HL-60 (cell line): Measurements from ENCODE around the gene KCTD5.

Experiments
- DNase-seq, 2 experiments: peaks; one replicate each; pipeline ENCODE4 v3.0.0-alpha.2; 2010 to 2020; ENCODE audit warnings: low read depth in 1 of 2, low spot score in 1 of 2
- H3K27ac ChIP-seq: fragments of 250-450 bp; sonication (Bioruptor Pico); replicated peaks from 2 replicates; pipeline ENCODE4 v1.5.1; 2020; ENCODE audit warnings: mild to moderate bottlenecking, moderate library complexity
- H3K27me3 ChIP-seq: fragments of 250-450 bp; sonication (Bioruptor Pico); 2 replicates; pipeline ENCODE4 v1.5.1; 2021; ENCODE audit warnings: mild to moderate bottlenecking, moderate library complexity; ENCODE audit not compliant: insufficient read depth, poor library complexity, severe bottlenecking
- H3K4me3 ChIP-seq: replicated peaks from 2 replicates; pipeline ENCODE4 v1.5.1; 2011; ENCODE audit warnings: mild to moderate bottlenecking, control low read depth, low read length; ENCODE audit not compliant: insufficient read depth
- CTCF ChIP-seq: IDR thresholded peaks from one replicate; pipeline ENCODE4 v1.5.1; 2011; ENCODE audit warnings: low read length, control low read depth, inconsistent platforms; ENCODE audit not compliant: insufficient read depth
- GABPA ChIP-seq: IDR thresholded peaks from 2 replicates; pipeline ENCODE4 v1.6.1; 2012; ENCODE audit warnings: low read depth
- POLR2AphosphoS5 ChIP-seq: IDR thresholded peaks from 2 replicates; pipeline ENCODE4 v1.6.1; 2012; ENCODE audit warnings: low read depth
- REST ChIP-seq: IDR thresholded peaks from 2 replicates; pipeline ENCODE4 v1.6.1; 2012; ENCODE audit warnings: low read depth; ENCODE audit not compliant: insufficient replicate concordance
- SPI1 ChIP-seq: IDR thresholded peaks from 2 replicates; pipeline ENCODE4 v1.6.1; 2012; ENCODE audit warnings: low read depth, mild to moderate bottlenecking, borderline replicate concordance

The KCTD5 gene

GRCh38 chr16:2728034-2728433 is 45.7 kb downstream of the KCTD5 start:
- H3K27me3 ChIP-seq: no peaks in the 10 kb centered on the region
- no peak overlapping the region for H3K27ac ChIP-seq
- TF ChIP-seq SPI1 (no peak), CTCF (no peak), POLR2AphosphoS5 (no peak), GABPA (no peak), REST (no peak)
- no peak for DNase-seq
- no peak overlapping the region for H3K4me3 ChIP-seq

- Histone ChIP-seq H3K4me3 (no peak overlapping the region), H3K27me3 (no peaks in the 10 kb centered on the region), H3K27ac (peak overlapping the region; percentile 38; the same call in 1 of the 2 replicates)
- DNase-seq: peak in 1 of 2 experiments; percentile 26
- TF ChIP-seq CTCF: no peak
- TF ChIP-seq POLR2AphosphoS5: no peak
- no peak for TF ChIP-seq SPI1
- no peak for TF ChIP-seq GABPA
- no peak for TF ChIP-seq REST
Observed at GRCh38 chr16:2734844-2735515, 52.7 kb downstream of the KCTD5 start.

GRCh38 chr16:2736476-2737237 is 54.3 kb downstream of the KCTD5 start:
- no peak for TF ChIP-seq CTCF
- no peak for TF ChIP-seq SPI1
- TF ChIP-seq REST: no peak
- TF ChIP-seq GABPA: no peak
- TF ChIP-seq POLR2AphosphoS5: no peak
- Histone ChIP-seq H3K27ac (no peak overlapping the region), H3K27me3 (no peaks in the 10 kb centered on the region), H3K4me3 (no peak overlapping the region)
- no peak for DNase-seq
